HEK293T (cell line): ENCODE measurements around the gene TPSD1.
"Not testable (repeated sequence)": the region's sequence is repeated elsewhere in the genome, so short reads cannot be mapped to it uniquely, and the experiment has no call there.

Experiments
- CTCF ChIA-PET: fragments of 350-600 bp; formaldehyde crosslinking; extraction: SDS; loops from one replicate; lab custom pipeline; 2021; ENCODE audit warnings: antibody characterized with exemption, inconsistent platforms; lab: Yijun Ruan, JAX
- POLR2A ChIA-PET: fragments of 350-600 bp; formaldehyde crosslinking; extraction: SDS; loops from one replicate; lab custom pipeline; 2020; ENCODE audit warnings: antibody characterized with exemption, inconsistent platforms; lab: Yijun Ruan, JAX
- DNase-seq: peaks from one replicate; pipeline ENCODE4 v3.0.0; 2012; ENCODE audit warnings: mixed read lengths; ENCODE audit errors: extremely low spot score
- ARNT ChIP-seq: fragments of 450-650 bp; IDR thresholded peaks from 2 replicates; pipeline ENCODE4 v1.6.1; 2017; ENCODE audit warnings: mild to moderate bottlenecking
- BHLHE40 ChIP-seq: fragments of 450-650 bp; IDR thresholded peaks from 2 replicates; pipeline ENCODE4 v1.6.1; 2016; ENCODE audit warnings: mild to moderate bottlenecking, moderate library complexity, borderline replicate concordance
- CTBP1 ChIP-seq: fragments of 450-650 bp; IDR thresholded peaks from 2 replicates; pipeline ENCODE4 v1.6.1; 2016; ENCODE audit warnings: borderline replicate concordance
- ELF4 ChIP-seq: fragments of 450-650 bp; IDR thresholded peaks from 2 replicates; pipeline ENCODE4 v1.6.1; 2017; ENCODE audit warnings: antibody characterized with exemption
- FOXA1 ChIP-seq: fragments of 450-650 bp; IDR thresholded peaks from 2 replicates; pipeline ENCODE4 v1.6.1; 2016; ENCODE audit warnings: mild to moderate bottlenecking
- FOXK2 ChIP-seq: fragments of 450-650 bp; IDR thresholded peaks from 2 replicates; pipeline ENCODE4 v1.6.1; 2016; ENCODE audit warnings: mild to moderate bottlenecking
- FOXM1 ChIP-seq: fragments of 450-650 bp; IDR thresholded peaks from 2 replicates; pipeline ENCODE4 v1.6.1; 2017; ENCODE audit warnings: mild to moderate bottlenecking, borderline replicate concordance
- HDGF ChIP-seq: fragments of 450-650 bp; IDR thresholded peaks from 2 replicates; pipeline ENCODE4 v1.6.1; 2017; ENCODE audit warnings: antibody characterized with exemption, borderline replicate concordance
- L3MBTL2 ChIP-seq: fragments of 450-650 bp; conservative IDR thresholded peaks from 2 replicates; pipeline ENCODE4 v1.6.1; 2016; ENCODE audit warnings: mild to moderate bottlenecking
- LEF1 ChIP-seq: fragments of 450-650 bp; IDR thresholded peaks from 2 replicates; pipeline ENCODE4 v1.6.1; 2017; ENCODE audit warnings: mild to moderate bottlenecking, borderline replicate concordance
- NFRKB ChIP-seq: fragments of 450-650 bp; IDR thresholded peaks from 2 replicates; pipeline ENCODE4 v1.6.1; 2016; ENCODE audit warnings: mild to moderate bottlenecking, moderate library complexity
- SP1 ChIP-seq: fragments of 450-650 bp; IDR thresholded peaks from 2 replicates; pipeline ENCODE4 v1.6.1; 2017
- SUZ12 ChIP-seq: fragments of 450-650 bp; IDR thresholded peaks from 2 replicates; pipeline ENCODE4 v1.6.1; 2016; ENCODE audit warnings: mild to moderate bottlenecking
- TARDBP ChIP-seq: fragments of 450-650 bp; IDR thresholded peaks from 2 replicates; pipeline ENCODE4 v1.6.1; 2016
- ZNF384 ChIP-seq: fragments of 450-650 bp; IDR thresholded peaks from 2 replicates; pipeline ENCODE4 v1.6.1; 2016
- TF ChIP-seq, protein P1 (sequence below): fragments of 450-650 bp; IDR thresholded peaks from 2 replicates; pipeline ENCODE4 v1.6.1; 2016

Gene TPSD1

DNA sequence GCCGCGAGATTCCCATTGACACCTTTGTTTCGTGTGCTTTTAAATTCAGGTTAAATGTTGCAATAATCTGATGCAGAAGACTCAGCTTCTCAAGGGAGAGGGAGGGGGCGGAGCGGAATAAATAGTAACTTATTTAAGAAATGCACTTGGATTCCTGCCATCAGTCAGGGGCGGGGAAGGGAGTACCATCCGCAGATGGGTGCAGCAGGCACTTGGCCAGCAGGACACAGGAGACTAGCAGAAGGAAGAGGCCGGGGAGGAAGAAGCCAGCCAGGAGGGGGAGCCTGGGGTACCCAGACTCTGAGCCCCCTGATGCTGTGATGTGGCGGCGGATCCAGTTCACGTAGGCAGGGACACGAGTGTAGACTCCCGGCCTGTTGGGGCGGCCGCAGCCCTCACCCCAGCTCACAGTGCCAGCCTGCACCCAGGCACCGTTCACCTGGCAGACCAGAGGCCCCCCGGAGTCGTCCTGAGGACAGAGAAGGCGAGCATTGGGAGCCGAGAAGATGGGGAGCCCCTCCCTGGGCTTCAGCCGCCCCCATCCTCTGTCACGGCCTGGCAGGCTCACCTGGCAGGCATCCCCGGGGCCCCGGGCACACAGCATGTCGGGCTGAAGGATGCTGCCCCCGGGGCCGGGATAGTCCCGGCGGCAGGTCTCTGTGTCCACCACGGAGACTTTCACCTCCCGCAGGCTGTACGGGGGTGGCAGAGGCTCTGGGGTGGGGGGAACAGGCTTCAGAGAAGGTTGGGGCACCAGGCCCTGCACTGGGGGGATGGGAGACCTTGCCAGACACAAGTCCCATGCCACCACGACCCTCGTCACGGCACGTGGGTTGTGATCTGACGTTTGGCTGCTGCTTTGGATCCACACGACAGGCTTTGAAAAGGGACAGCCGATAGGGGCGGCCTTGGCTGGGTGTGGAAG, 34.0 kb upstream of the TPSD1 start:
- TF ChIP-seq FOXM1 (no peak), FOXA1 (no peak)
- DNase-seq, result no peak

GRCh38 chr16:1222553-1223354, 33.1 kb upstream of the TPSD1 start:
- POLR2A ChIA-PET, result no interaction called here
- CTCF ChIA-PET, result no interaction called here
- no peak for DNase-seq
- TF ChIP-seq FOXM1, result no peak
- no peak for TF ChIP-seq BHLHE40
- TF ChIP-seq NFRKB, result no peak
- no peak for TF ChIP-seq ARNT
- TF ChIP-seq FOXA1, result no peak
- no peak for TF ChIP-seq CTBP1
- TF ChIP-seq SP1, result no peak
- TF ChIP-seq L3MBTL2, result no peak
- TF ChIP-seq ZNF384, result no peak
- no peak for TF ChIP-seq HDGF
- no peak for TF ChIP-seq LEF1
- TF ChIP-seq TARDBP, result no peak
- TF ChIP-seq SUZ12, result no peak
- TF ChIP-seq FOXK2, result no peak
- TF ChIP-seq, protein P1, sequence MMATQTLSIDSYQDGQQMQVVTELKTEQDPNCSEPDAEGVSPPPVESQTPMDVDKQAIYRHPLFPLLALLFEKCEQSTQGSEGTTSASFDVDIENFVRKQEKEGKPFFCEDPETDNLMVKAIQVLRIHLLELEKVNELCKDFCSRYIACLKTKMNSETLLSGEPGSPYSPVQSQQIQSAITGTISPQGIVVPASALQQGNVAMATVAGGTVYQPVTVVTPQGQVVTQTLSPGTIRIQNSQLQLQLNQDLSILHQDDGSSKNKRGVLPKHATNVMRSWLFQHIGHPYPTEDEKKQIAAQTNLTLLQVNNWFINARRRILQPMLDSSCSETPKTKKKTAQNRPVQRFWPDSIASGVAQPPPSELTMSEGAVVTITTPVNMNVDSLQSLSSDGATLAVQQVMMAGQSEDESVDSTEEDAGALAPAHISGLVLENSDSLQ, result no peak
- no peak for TF ChIP-seq ELF4

More for the DNA sequence above, 34.0 kb upstream of the TPSD1 start:
- CTCF ChIA-PET, result no interaction called here
- POLR2A ChIA-PET, result no interaction called here

DNA sequence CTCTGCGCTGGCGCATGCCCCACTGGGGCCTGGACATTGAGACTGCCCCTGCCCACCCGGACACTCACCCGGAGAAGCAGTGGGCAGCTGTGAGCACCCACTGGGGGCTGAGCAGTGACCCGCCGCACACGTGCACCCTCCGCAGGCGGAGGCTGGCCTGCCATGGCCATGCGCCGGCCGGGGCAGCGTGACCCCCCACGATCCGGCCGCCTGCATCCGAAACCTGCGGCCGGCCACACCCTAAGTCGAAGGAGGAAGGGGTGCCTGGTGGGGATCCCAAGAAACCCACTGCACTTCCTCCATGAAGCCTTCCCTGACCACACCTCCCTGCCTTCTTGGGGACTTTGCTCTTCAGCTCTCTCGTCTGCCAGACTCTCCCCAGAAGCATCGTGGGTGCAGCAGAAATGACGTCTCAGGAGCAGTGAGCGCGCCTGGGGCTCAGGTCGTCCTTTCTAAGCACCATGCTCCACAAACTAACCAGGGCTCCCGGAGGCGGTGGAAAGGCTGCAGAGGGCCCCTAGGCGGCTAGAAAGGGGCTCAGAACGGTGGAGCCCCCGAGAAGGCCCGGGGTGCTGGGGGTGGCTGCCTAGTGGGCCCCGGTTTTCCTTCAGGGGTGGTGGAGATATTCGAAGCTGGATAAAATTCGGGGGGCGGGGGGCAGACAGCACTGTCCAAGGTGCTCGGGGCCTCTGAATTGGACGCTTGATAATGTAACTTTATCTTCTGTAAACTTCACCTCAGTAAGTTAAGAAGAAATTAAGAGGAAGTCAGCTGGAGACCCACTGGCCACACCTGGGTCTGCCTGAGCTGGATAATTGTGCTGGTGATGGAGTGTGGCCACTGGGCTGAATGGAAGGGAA, 32.3 kb upstream of the TPSD1 start:
- DNase-seq, result no peak
- TF ChIP-seq BHLHE40 (no peak), FOXK2 (no peak), ZNF384 (no peak), LEF1 (no peak), NFRKB (no peak), FOXA1 (no peak), TARDBP (no peak), SUZ12 (no peak), FOXM1 (no peak), L3MBTL2 (no peak), CTBP1 (no peak), ARNT (no peak), SP1 (no peak), HDGF (no peak), ELF4 (no peak)
- TF ChIP-seq, protein P1, result no peak
- ChIA-PET POLR2A (no interaction called here), CTCF (interaction anchor here (0.6 kb wide), 1 partner anchor 53 kb away, joined by 3 read pairs; no protein-coding TSS in a partner anchor)

DNA sequence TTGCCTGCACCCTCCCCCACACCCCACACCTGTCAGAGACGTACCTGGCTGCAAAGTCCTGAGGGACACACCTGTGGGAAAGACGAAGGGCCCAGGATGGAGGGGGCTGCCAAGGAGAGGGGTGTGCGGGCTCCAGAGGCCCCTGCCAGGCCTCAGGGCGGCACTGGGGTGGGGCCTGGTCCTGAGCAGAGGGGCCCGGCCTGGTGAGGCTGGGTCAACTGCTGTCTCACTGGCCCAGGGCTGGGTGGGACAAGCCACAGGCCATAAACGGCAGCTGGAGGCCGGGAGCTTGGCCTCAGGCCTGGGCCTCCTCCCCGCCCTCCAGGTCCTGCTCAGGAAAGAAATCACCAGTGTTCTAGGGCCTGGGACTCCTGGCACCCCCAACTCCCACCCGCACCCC, 31.3 kb upstream of the TPSD1 start:
- ChIA-PET CTCF (interaction anchor here (0.6 kb wide), 1 partner anchor 52 kb away, joined by 3 read pairs; no protein-coding TSS in a partner anchor), POLR2A (no interaction called here)
- TF ChIP-seq ELF4, result no peak
- no peak for TF ChIP-seq SP1
- no peak for TF ChIP-seq BHLHE40
- TF ChIP-seq LEF1, result no peak
- no peak for DNase-seq

GRCh38 chr16:1225051-1225451, 30.8 kb upstream of the TPSD1 start, which contains the start of gene TPSG1:
Gene TPSG1, minus strand, starts transcription at chr16:1225268. Its CDS starts 16 bp downstream, at chr16:1225252.
- ChIA-PET CTCF (no interaction called here), POLR2A (no interaction called here)
- DNase-seq, result no peak
- no peak for TF ChIP-seq TARDBP
- no peak for TF ChIP-seq FOXM1
- no peak for TF ChIP-seq ZNF384
- TF ChIP-seq FOXK2, result no peak
- TF ChIP-seq LEF1, result no peak

GRCh38 chr16:1225728-1226311, 30.0 kb upstream of the TPSD1 start:
- CTCF ChIA-PET, POLR2A ChIA-PET, DNase-seq: not testable (repeated sequence)

- CTCF ChIA-PET, DNase-seq, POLR2A ChIA-PET: not testable (repeated sequence)
These were observed 29.2 kb upstream of the TPSD1 start for GRCh38 chr16:1226692-1227091.

DNA sequence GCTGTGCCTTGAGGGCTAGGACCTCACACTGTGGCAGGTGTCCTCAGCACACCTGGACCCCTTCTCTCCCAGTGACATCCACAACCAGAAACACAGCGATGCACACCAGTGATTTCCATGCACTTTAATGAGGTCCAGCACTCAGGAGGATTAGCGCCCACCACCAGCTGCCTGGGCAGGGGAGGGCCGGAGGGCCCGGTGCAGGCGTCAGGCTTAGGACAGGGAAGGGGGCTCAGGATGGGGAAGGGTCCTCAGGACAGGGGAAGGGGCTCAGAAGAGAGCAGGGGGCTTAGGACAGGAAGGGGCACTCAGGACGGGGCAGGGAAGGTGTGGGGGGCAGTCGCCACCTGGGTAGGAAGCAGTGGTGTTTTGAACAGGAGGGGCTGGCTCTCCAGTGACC, 27.6 kb upstream of the TPSD1 start:
- CTCF ChIA-PET, POLR2A ChIA-PET, DNase-seq: not testable (repeated sequence)

DNA sequence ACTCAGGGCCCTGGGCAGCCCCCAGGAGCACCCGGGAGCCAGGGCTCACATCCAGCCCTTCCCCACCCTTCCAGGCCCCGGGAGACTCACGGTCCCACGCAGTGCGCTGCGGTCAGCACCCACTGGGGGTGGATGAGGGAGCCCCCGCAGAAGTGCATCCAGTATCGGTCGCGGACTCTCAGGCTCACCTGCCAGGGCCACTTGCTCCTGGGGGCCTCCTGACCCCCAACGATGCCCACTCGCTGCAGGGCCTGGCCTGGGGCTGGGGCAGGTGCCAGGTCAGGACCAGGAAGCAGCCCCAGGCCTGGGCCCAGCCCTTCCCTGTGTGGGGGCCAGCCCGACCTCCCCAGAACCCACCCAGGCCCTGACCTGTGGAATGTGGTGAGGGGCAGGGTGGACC, 26.4 kb upstream of the TPSD1 start:
- CTCF ChIA-PET, POLR2A ChIA-PET, DNase-seq: not testable (repeated sequence)

GRCh38 chr16:1230084-1230470, 25.8 kb upstream of the TPSD1 start, which contains the start of gene TPSB2:
Gene TPSB2, minus strand, starts transcription at chr16:1230184. Its CDS starts 233 bp downstream, at chr16:1229951.
- POLR2A ChIA-PET, CTCF ChIA-PET, DNase-seq: not testable (repeated sequence)
